Stimulated activated naive CD8-positive, alpha-beta T cell treated with anti-CD3 and anti-CD28 coated beads, Interleukin-15, Interleukin-2, amounts not matched to agents 100 U/mL and 50 U/mL, for 24 hours (primary cell): ENCODE measurements around the gene PNPLA3.

Experiments used
- ATAC-seq: fragments of 150-1000 bp; cut with Tn5 transposase; one replicate; pipeline ENCODE4 v1.10.0; 2021
- DNase-seq: peaks from one replicate; pipeline ENCODE4 v3.0.0; 2021

The PNPLA3 gene

GRCh38 chr22:43923631-43924464, at the start of gene PNPLA3:
TSS of gene PNPLA3 (plus strand) at chr22:43923805. CDS start at chr22:43923912, 107 bp downstream.
- DNase-seq (peak; percentile 87), ATAC-seq (peak; percentile 71)

GRCh38 chr22:43876866-43877509, 46.6 kb upstream of the PNPLA3 start:
- DNase-seq (no peak), ATAC-seq (no peak)

- ATAC-seq = no peak
- no peak for DNase-seq
These were observed 45.4 kb upstream of the PNPLA3 start for GRCh38 chr22:43878079-43878795.

GRCh38 chr22:43878831-43879550, 44.6 kb upstream of the PNPLA3 start:
- no peak for ATAC-seq
- DNase-seq = no peak

GRCh38 chr22:43879901-43880540, 43.6 kb upstream of the PNPLA3 start:
- DNase-seq = no peak
- ATAC-seq = no peak

- DNase-seq = no peak
- no peak for ATAC-seq
These were observed 43.0 kb upstream of the PNPLA3 start for GRCh38 chr22:43880541-43880991.

- no peak for ATAC-seq
- no peak for DNase-seq
These were observed 42.2 kb upstream of the PNPLA3 start for GRCh38 chr22:43881091-43882061.

GRCh38 chr22:43882122-43882767, 41.4 kb upstream of the PNPLA3 start:
- DNase-seq = no peak

GRCh38 chr22:43883012-43883661, 40.5 kb upstream of the PNPLA3 start:
- DNase-seq (peak; percentile 62), ATAC-seq (peak; percentile 50)

More at GRCh38 chr22:43882122-43882767, 41.4 kb upstream of the PNPLA3 start:
- no peak for ATAC-seq

GRCh38 chr22:43883719-43884415, 39.7 kb upstream of the PNPLA3 start:
- no peak for ATAC-seq

GRCh38 chr22:43884600-43885318, 38.8 kb upstream of the PNPLA3 start:
- no peak for ATAC-seq
- peak; percentile 78 for DNase-seq

More at GRCh38 chr22:43883719-43884415, 39.7 kb upstream of the PNPLA3 start:
- DNase-seq = no peak

- no peak for DNase-seq
- ATAC-seq = no peak
These were observed 38.3 kb upstream of the PNPLA3 start for GRCh38 chr22:43885319-43885671.

- ATAC-seq = no peak
- no peak for DNase-seq
These were observed 37.8 kb upstream of the PNPLA3 start for GRCh38 chr22:43885786-43886185.

- no peak for ATAC-seq
- DNase-seq = no peak
These were observed 37.4 kb upstream of the PNPLA3 start for GRCh38 chr22:43886231-43886630.

GRCh38 chr22:43887391-43887790, 36.2 kb upstream of the PNPLA3 start:
- ATAC-seq (no peak), DNase-seq (no peak)

GRCh38 chr22:43888740-43889139, 34.9 kb upstream of the PNPLA3 start:
- DNase-seq (no peak), ATAC-seq (no peak)

- DNase-seq = no peak
These were observed 34.3 kb upstream of the PNPLA3 start for GRCh38 chr22:43889201-43889859.

More at GRCh38 chr22:43889201-43889859, 34.3 kb upstream of the PNPLA3 start:
- ATAC-seq = no peak
